Activated CD4-positive, alpha-beta memory T cell treated with anti-CD3 and anti-CD28 coated beads, Interleukin-2, amount 10 ng/mL, durations not matched to agents 7 days and 5 days (primary cell): Measurements from ENCODE around the gene PNKP. TPM values are rescaled to one million over a fixed set of nuclear protein-coding genes. Genes with fewer than 3 reads are reported as not detected.

Source experiments
- CTCF ChIA-PET: fragments of 350-600 bp; sonication (Branson Sonifier 250); formaldehyde crosslinking; loops from one replicate; lab custom pipeline; 2021; ENCODE audit warnings: antibody characterized with exemption, inconsistent platforms; lab: Charles Lee
- POLR2A ChIA-PET: fragments of 350-600 bp; sonication (Branson Sonifier 250); formaldehyde crosslinking; loops from one replicate; lab custom pipeline; 2021; ENCODE audit warnings: antibody characterized with exemption; lab: Charles Lee
- DNase-seq: peaks from one replicate; pipeline ENCODE4 v3.0.0-alpha.2; 2020
- H3K27ac Mint-ChIP-seq: one replicate; pipeline ENCODE4 v1.8.0; 2021; ENCODE audit warnings: mild to moderate bottlenecking, mixed read lengths
- H3K27me3 Mint-ChIP-seq: one replicate; pipeline ENCODE4 v1.8.0; 2021; ENCODE audit warnings: mixed read lengths
- H3K36me3 Mint-ChIP-seq: one replicate; pipeline ENCODE4 v1.8.0; 2021; ENCODE audit warnings: low read depth, mixed read lengths
- H3K4me1 Mint-ChIP-seq: one replicate; pipeline ENCODE4 v1.8.0; 2021; ENCODE audit warnings: mixed read lengths
- H3K4me3 Mint-ChIP-seq: one replicate; pipeline ENCODE4 v1.8.0; 2021; ENCODE audit warnings: mild to moderate bottlenecking, mixed read lengths
- H3K9me3 Mint-ChIP-seq: one replicate; pipeline ENCODE4 v1.8.0; 2021; ENCODE audit warnings: mixed read lengths
- total RNA-seq, 2 experiments: library from RNA; stranded (reverse); gene quantifications; one replicate each; pipeline ENCODE4 v1.2.3, GENCODE V29; 2021

The PNKP gene
- total RNA-seq, 2 experiments from 2014 or later = 121 to 129 TPM

- H3K27ac Mint-ChIP-seq = peak overlapping the region; percentile 58
- H3K4me1 Mint-ChIP-seq = peaks cover 41% of the 10 kb centered on the region
- peaks cover 15% of the 10 kb centered on the region for H3K27me3 Mint-ChIP-seq
- peaks cover 10% of the 10 kb centered on the region for H3K36me3 Mint-ChIP-seq
- H3K4me3 Mint-ChIP-seq = peak overlapping the region; percentile 76
- H3K9me3 Mint-ChIP-seq = peaks cover 5% of the 10 kb centered on the region
- ChIA-PET POLR2A (interaction anchor here (1.2 to 2.3 kb wide), 8 partner anchors 9 to 175 kb away, joined by 3 to 48 read pairs (median 9); partner anchors contain the start of genes AKT1S1, FUZ, MED25 and PNKP), CTCF (no interaction called here)
- no peak for DNase-seq
Measured at GRCh38 chr19:49851456-49852259, 15.7 kb downstream of the PNKP start.

DNA sequence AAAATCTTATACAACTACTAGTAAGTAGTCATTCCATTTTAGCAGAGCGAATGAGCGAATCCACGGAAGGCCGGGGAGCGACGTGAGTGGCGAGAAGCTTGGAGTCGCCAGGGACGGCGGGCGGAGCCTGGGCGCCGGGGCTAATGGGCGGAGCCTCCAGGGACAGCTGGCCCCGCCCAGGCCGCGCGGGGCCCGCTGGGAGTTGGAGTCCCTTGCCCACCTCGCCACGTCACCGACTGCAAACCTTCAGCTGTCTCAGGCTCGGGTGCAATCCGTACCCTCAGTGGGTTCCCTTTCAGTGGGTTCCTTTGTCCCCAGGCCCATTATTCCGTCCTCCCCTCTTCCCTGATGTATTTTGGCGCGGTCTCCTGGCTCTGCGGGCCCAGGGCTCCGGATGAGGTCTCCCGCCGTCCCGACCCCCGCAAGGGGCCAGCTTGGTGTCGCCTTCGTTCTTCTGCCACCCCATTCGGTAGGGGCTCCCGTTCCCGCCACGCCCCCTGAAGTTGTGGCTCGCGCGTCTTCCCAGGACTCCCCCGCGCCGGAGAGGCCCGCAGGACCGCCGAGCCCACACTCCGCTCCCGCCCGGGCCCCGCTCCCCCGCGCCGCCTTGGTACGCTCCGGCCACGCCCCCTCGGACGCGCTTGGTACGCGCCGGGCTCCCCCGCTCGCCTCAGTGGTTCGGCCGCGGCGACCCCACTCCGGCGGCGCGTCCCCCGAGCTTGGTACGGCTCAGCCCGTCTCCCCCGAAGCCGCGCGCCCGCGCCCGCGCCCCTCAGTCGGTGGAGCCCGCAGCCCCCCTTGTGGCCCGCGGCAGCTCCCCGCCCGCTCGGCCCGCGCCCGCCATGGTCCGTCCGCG lies 16.7 kb downstream of the PNKP start, which contains the start of gene PTOV1:
Gene PTOV1, plus strand, starts transcription at position 673 of the 856 bp plus-strand sequence.
- H3K27me3 Mint-ChIP-seq = peaks cover 18% of the 10 kb centered on the region
- DNase-seq = peak; percentile 90
- peaks cover 10% of the 10 kb centered on the region for H3K36me3 Mint-ChIP-seq
- peak within 1 kb of the TSS; percentile 86 for H3K4me3 Mint-ChIP-seq
- ChIA-PET POLR2A (interaction anchor here (0.7 to 2.3 kb wide), 17 partner anchors 10 to 258 kb away, joined by 3 to 48 read pairs (median 5); partner anchors contain the start of genes AKT1S1, FUZ, MED25 and NUP62), CTCF (interaction anchor here (1.1 to 1.6 kb wide), 4 partner anchors 15 to 133 kb away, joined by 3 to 6 read pairs (median 4); partner anchors contain the start of gene PNKP)
- peaks cover 5% of the 10 kb centered on the region for H3K9me3 Mint-ChIP-seq
- peak within 1 kb of the TSS; percentile 95 for H3K27ac Mint-ChIP-seq
- H3K4me1 Mint-ChIP-seq = peaks cover 41% of the 10 kb centered on the region

DNA sequence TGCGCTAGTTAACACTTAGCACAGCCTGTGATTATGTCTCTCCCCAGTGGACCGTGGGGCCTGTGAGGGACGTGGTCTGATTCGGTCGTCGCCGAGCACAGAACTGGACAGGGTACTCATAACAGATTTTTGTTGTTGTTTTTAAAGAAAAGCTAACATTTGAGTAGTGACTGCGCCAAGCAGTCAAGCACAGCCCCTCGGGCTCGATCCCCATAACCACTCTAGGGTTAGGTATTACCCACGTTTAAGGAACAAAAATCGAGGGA lies 17.2 kb downstream of the PNKP start:
- H3K27ac Mint-ChIP-seq = peak overlapping the region; percentile 95
- H3K4me3 Mint-ChIP-seq = peak overlapping the region; percentile 86
- peaks cover 10% of the 10 kb centered on the region for H3K36me3 Mint-ChIP-seq
- peaks cover 41% of the 10 kb centered on the region for H3K4me1 Mint-ChIP-seq
- POLR2A ChIA-PET = interaction anchor here (0.9 to 2.3 kb wide), 15 partner anchors 14 to 257 kb away, joined by 3 to 48 read pairs (median 5); partner anchors contain the start of genes AKT1S1, FUZ, MED25 and NUP62
- H3K9me3 Mint-ChIP-seq = peaks cover 5% of the 10 kb centered on the region
- CTCF ChIA-PET = interaction anchor here (1.1 to 1.6 kb wide), 4 partner anchors 15 to 133 kb away, joined by 3 to 6 read pairs (median 4); partner anchors contain the start of gene PNKP
- peaks cover 18% of the 10 kb centered on the region for H3K27me3 Mint-ChIP-seq
- no peak for DNase-seq

DNA sequence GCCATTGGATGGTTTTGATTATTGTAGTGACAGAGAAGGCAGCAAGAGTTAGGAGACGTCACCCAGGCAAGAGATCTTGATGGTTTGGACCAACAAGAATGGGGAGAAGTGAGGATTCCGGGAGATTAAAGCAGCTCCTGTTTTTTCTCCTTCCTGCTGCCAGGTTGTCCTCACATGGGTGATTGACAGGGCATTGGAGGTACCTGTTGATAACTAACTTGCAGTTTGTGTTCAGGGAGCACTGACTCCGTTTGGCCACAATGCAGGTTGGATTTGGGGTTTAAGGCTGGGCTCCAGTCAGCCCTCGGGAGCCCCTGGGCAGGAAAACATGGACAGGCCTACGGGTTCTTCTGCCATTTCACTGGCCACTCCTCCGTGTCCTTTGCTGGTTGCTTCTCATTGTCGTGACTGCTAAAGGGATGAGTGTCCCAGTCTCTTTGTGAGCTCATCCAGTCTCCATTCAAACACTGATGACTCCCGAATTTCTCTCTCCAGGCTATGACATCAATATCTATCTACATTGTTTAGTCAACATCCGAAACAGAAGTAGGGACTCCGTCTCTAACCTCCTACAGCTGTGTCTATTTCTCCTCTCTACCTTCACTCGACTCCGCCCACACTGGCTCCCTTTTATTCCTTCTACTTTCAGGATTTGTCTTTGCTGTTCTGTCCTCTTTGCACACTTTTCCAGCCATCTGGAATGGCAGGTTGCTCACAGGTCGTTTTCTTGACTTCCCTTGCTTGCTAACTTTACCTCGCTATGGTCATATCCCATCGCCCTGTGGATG lies 17.7 kb downstream of the PNKP start:
- Mint-ChIP-seq H3K27me3 (peaks cover 18% of the 10 kb centered on the region), H3K4me3 (peak overlapping the region; percentile 86), H3K4me1 (peaks cover 41% of the 10 kb centered on the region), H3K36me3 (peaks cover 10% of the 10 kb centered on the region), H3K27ac (peak overlapping the region; percentile 95), H3K9me3 (peaks cover 5% of the 10 kb centered on the region)
- POLR2A ChIA-PET = interaction anchor here (0.9 to 2.3 kb wide), 7 partner anchors 19 to 131 kb away, joined by 3 to 48 read pairs (median 10); partner anchors contain the start of genes AKT1S1, ATF5, FUZ and MED25
- CTCF ChIA-PET = interaction anchor here (1.1 to 1.6 kb wide), 3 partner anchors 16 to 132 kb away, joined by 3 to 6 read pairs (median 5); no protein-coding TSS in a partner anchor
- DNase-seq = no peak

- POLR2A ChIA-PET = interaction anchor here (0.9 to 1.9 kb wide), 3 partner anchors 20 to 80 kb away, joined by 3 to 4 read pairs (median 3); partner anchors contain the start of genes AKT1S1, ATF5 and NUP62
- CTCF ChIA-PET = interaction anchor here (0.9 to 1.6 kb wide), 3 partner anchors 16 to 168 kb away, joined by 3 to 4 read pairs (median 4); partner anchors contain the start of gene MED25
- Mint-ChIP-seq H3K4me1 (peaks cover 41% of the 10 kb centered on the region), H3K27me3 (peaks cover 18% of the 10 kb centered on the region), H3K9me3 (peaks cover 5% of the 10 kb centered on the region), H3K36me3 (peaks cover 10% of the 10 kb centered on the region), H3K27ac (peak overlapping the region; percentile 37), H3K4me3 (peak overlapping the region; percentile 54)
- no peak for DNase-seq
Measured at GRCh38 chr19:49848938-49849337, 18.4 kb downstream of the PNKP start.

- Mint-ChIP-seq H3K4me1 (peaks cover 38% of the 10 kb centered on the region), H3K36me3 (peaks cover 10% of the 10 kb centered on the region), H3K27me3 (peaks cover 18% of the 10 kb centered on the region), H3K27ac (peak overlapping the region; percentile 1), H3K9me3 (peaks cover 5% of the 10 kb centered on the region), H3K4me3 (no peak overlapping the region)
- ChIA-PET POLR2A (interaction anchor here (0.7 to 1.9 kb wide), 6 partner anchors 21 to 537 kb away, joined by 3 to 5 read pairs (median 3); partner anchors contain the start of genes AKT1S1, AP2A1, ATF5 and NUP62), CTCF (interaction anchor here (0.6 to 1.6 kb wide), 7 partner anchors 10 to 872 kb away, joined by 3 to 4 read pairs (median 3); partner anchors contain the start of genes FUZ and MED25)
- DNase-seq = peak; percentile 38
Measured at GRCh38 chr19:49847731-49848696, 19.4 kb downstream of the PNKP start.

DNA sequence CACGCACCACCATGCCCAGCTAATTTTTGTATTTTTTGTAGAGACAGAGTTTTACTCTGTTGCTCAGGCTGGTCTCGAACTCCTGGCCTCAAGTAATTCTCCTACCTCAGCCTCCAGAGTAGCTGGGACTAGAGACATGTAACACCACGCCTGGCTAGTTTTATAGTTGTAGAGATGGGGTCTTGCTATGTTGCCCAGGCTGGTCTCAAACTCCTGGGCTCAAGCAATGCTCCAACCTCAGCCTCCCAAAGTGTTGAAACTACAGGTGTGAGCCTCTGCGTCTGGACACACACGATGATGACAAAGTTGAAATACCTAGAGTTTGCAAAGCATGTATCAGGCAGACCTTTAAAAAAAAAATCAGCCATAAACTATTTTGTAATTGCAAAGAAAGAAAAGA lies 21.0 kb downstream of the PNKP start:
- CTCF ChIA-PET = no interaction called here
- DNase-seq = no peak
- Mint-ChIP-seq H3K27ac (no peak overlapping the region), H3K4me1 (peaks cover 25% of the 10 kb centered on the region), H3K36me3 (peaks cover 10% of the 10 kb centered on the region), H3K9me3 (peaks cover 5% of the 10 kb centered on the region), H3K4me3 (no peak overlapping the region), H3K27me3 (peaks cover 9% of the 10 kb centered on the region)
- POLR2A ChIA-PET = no interaction called here

DNA sequence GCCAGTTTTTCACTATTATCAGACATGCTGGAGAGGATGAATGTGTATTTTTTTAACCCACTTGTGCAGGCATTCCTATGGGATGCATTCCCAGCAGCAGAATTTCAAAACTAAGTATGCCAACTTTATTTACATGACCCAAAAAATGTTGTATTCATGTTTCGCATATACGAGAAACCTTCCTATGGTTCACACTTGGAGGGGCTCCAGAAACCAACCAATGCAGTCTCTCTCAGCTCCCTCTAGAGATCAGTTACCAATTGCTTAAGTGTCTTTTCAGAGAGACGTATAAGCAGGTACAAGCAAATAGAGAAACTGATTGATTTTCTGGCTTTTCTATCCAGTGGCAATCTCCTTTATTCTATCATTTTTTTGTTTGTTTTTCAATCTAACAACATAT lies 22.0 kb downstream of the PNKP start:
- CTCF ChIA-PET = no interaction called here
- DNase-seq = no peak
- H3K27ac Mint-ChIP-seq = no peak overlapping the region
- H3K4me1 Mint-ChIP-seq = peaks cover 25% of the 10 kb centered on the region
- peaks cover 5% of the 10 kb centered on the region for H3K9me3 Mint-ChIP-seq
- H3K27me3 Mint-ChIP-seq = peaks cover 9% of the 10 kb centered on the region
- peaks cover 14% of the 10 kb centered on the region for H3K36me3 Mint-ChIP-seq
- H3K4me3 Mint-ChIP-seq = no peak overlapping the region
- POLR2A ChIA-PET = interaction anchor here (0.8 kb wide), 1 partner anchor 32 kb away, joined by 4 read pairs; the partner anchor contains the start of gene FUZ

DNA sequence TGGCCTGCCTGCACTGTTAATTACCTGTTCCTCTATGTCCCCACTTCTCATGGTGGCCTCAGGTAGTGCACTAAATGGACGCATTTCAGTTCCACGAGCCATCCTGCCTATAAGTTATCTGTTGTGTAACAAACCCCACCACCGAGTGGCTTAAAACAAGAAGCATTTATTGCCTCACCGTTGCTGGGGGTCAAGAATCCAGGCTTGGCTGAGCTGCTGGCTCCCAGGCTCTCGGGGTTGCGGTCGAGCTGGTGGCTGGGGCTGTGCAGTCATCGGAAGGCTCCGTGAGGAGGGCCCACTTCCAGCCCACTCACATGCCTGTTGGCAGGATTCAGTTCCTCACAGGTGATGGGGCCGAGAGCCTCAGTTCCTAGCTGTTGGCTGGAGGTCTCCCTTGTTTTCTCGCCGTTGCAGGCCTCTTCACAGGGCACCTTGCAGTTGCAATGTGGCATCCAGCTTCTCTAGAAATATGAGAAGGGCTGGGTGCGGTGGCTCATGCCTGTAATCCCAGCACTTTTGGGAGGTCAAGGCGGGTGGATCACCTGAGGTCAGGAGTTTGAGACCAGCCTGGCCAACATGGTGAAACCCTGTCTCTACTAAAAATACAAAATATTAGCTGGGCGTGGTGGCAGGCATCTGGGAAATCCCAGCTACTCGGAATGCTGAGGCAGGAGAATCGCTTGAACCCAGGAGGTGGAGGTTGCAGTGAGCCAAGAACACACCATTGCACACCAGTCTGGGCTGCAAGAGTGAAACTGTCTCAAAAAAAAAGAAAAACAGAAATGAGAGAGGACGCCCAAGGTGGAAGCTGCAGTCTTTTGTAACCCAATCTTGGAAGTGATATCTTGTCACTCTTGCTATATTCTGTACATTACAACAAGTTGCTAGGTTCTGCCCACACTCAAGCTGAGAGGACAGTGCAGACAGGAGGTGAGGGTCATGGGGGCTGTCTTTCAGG lies 23.0 kb downstream of the PNKP start:
- CTCF ChIA-PET = no interaction called here

DNA sequence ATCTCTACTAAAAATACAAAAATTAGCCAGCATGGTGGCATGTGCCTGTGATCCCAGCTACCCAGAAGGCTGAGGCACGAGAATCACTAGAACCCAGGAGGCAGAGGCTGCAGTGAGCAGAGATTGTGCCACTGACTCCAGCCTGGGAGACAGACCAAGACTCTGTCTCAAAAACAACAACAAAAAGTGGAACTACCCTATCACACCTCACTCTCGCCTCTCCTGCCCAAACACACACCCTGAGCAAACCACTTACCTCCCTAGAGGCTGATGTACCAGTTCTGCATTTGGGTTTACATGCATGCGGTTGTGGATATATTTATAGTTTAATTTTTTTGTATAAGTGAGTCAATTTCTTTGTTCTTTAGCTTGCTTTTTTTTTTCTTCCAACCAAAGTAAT lies 24.1 kb downstream of the PNKP start:
- CTCF ChIA-PET = no interaction called here
- Mint-ChIP-seq H3K4me1 (peaks cover 11% of the 10 kb centered on the region), H3K36me3 (peaks cover 19% of the 10 kb centered on the region), H3K27me3 (peaks cover 7% of the 10 kb centered on the region), H3K27ac (no peak overlapping the region), H3K4me3 (no peak overlapping the region), H3K9me3 (no peaks in the 10 kb centered on the region)
- POLR2A ChIA-PET = interaction anchor here (0.6 to 0.7 kb wide), 2 partner anchors 10 to 32 kb away, joined by 3 read pairs; no protein-coding TSS in a partner anchor
- DNase-seq = no peak

More for the DNA sequence above, 23.0 kb downstream of the PNKP start:
- H3K27ac Mint-ChIP-seq = no peak overlapping the region
- no peak overlapping the region for H3K4me3 Mint-ChIP-seq
- POLR2A ChIA-PET = interaction anchor here (0.7 to 0.8 kb wide), 2 partner anchors 11 to 31 kb away, joined by 3 to 4 read pairs; partner anchors contain the start of gene FUZ
- peaks cover 12% of the 10 kb centered on the region for H3K36me3 Mint-ChIP-seq
- peaks cover 9% of the 10 kb centered on the region for H3K27me3 Mint-ChIP-seq
- peaks cover 2% of the 10 kb centered on the region for H3K9me3 Mint-ChIP-seq
- no peak for DNase-seq
- peaks cover 17% of the 10 kb centered on the region for H3K4me1 Mint-ChIP-seq
